GM10266 (cell line): ENCODE results near the gene MRPL23.

Source experiments
- DNase-seq: peaks from one replicate; pipeline ENCODE4 v3.0.0; 2012; ENCODE audit errors: extremely low spot score
- TF ChIP-seq, protein P1 (sequence below): IDR thresholded peaks from 2 replicates; pipeline ENCODE4 v1.5.1; 2012; ENCODE audit warnings: mild to moderate bottlenecking, low read depth; ENCODE audit not compliant: control insufficient read depth, insufficient read depth; ENCODE audit errors: missing control alignments

Gene MRPL23

DNA sequence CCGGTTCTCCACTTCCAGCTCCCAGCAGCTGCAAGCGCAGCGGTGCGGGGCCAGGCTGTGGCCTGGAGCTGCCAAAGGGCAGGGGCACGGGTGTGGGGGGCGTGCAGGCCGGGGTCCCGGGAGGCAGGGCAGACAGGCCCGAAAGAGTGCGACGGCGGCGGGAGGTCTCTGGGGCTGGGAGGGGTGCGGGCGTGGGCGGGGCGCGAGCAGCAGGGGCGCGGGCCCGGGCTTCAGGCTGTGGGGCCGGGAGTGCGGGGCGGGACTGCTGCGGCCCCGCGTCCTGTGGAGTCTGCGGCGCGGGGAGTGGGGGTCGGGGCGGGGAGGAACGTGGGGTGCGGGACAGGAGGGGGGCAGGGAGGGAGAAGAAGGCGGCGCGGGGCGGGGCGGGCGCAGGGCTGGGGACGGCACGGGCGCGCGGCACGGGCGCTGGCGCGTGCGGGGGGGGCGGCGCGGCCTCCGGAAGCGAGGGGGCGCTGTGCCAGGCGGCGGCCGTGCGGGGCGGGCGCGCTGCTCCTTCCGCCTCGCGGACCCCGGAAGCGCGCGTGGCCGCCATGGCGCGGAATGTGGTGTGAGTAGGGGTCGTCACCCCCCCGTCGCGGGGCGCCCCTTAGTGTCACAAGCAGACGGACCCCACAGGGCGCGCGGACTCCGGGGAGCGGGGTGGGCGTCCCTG lies at the start of gene MRPL23:
MRPL23 (plus strand) TSS at position 521 of the 673 bp plus-strand sequence; CDS start at position 552, 31 bp downstream.
- DNase-seq: no peak
- TF ChIP-seq, protein P1, sequence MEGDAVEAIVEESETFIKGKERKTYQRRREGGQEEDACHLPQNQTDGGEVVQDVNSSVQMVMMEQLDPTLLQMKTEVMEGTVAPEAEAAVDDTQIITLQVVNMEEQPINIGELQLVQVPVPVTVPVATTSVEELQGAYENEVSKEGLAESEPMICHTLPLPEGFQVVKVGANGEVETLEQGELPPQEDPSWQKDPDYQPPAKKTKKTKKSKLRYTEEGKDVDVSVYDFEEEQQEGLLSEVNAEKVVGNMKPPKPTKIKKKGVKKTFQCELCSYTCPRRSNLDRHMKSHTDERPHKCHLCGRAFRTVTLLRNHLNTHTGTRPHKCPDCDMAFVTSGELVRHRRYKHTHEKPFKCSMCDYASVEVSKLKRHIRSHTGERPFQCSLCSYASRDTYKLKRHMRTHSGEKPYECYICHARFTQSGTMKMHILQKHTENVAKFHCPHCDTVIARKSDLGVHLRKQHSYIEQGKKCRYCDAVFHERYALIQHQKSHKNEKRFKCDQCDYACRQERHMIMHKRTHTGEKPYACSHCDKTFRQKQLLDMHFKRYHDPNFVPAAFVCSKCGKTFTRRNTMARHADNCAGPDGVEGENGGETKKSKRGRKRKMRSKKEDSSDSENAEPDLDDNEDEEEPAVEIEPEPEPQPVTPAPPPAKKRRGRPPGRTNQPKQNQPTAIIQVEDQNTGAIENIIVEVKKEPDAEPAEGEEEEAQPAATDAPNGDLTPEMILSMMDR: no peak

DNA sequence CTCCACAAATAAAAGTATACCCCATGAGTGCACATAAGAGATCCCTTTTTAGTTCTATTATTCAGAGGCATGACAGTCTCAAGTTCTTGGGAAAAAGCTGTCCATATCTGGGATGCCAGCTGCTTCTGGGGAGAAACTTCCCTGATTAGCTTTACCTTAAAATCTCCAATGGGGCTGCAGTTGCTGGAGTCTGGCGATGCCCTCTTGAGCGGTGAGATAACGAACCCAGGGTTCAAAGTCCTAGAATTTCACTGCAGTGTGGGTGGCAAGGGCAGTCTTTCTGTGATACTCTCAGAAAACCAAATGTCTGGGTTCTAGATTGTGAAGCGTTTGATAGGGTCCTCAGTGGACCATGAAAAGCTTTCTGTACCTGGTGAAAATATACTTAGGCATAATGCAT lies 48.0 kb upstream of the MRPL23 start:
- DNase-seq: no peak
- TF ChIP-seq, protein P1: no peak

DNA sequence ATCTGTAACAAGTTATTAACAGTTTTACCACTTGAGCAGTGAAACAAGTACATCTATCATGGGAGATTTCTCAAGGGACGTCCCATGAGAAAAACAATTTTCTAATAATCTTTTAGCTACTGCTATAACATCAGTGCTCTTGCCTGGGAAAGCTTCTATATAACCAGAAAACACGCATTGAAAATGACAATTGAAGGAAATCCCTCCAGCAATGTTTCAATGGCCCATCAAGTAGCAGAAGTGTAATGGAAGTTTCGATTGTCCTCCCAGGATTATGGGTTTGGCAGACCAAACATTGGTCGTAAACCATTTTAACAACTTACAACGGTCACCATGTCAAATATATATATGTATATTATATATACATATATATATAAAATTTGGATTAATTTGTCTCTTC lies 47.4 kb upstream of the MRPL23 start:
- DNase-seq: no peak
- TF ChIP-seq, protein P1: no peak

DNA sequence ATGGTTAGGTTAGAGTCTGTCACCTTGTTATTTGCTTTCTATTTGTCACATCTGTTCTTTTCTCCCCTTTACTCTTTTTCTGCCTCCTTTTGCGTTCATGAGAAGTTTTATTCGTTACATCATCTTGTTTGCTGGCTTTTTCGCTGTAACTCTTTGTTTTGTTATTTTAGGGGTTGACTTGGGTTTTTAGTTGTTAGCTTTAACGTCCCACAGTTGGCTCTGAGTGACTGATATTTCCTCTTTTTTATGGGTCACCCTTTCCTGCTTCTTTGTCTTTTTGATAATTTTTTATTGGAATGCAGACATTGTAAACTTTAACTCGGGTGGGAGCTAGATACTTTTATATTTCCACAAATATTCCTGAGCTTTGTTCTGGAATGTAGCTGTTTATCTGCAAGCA lies 41.0 kb upstream of the MRPL23 start:
- DNase-seq: no peak
- TF ChIP-seq, protein P1: no peak

DNA sequence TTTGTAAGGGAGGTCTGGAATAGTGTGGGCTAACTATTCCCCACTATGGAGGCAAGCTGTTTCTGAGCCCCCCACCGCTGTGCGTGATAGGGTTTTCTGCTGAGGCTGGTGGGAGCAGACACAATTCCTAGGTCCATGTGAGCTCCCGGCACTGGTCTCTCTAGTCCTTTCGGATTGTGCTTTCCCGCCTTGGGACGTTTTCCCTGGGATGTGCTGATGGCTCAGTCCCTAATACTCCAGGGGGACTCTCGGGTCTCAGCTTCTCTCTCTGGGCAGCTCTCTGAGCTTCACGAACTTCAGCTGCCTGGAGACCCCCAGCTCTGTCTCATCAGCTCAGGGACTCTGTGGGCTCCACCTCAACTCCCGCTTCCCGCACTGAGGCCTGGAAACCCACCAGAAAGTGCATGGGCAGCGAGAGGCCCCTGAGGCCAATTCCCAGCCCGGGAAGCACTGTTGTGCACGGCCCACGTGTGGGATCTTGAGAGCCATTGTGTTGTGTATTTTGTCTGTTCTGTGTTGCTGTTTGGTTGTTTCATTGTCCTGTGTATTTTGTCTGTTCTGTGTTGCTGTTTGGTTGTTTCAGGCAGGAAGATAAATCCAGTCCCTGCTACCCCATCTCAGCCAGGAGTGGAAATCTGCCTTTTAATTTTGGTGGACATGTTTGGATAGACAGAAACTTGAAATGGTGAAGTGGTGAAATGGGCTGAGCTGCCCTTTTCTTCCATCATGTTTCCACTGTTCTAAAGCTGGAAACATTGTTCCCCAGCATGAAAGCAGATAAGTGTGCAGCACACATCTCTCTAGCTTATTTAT lies 40.3 kb upstream of the MRPL23 start:
- no peak for DNase-seq
- TF ChIP-seq, protein P1: no peak

DNA sequence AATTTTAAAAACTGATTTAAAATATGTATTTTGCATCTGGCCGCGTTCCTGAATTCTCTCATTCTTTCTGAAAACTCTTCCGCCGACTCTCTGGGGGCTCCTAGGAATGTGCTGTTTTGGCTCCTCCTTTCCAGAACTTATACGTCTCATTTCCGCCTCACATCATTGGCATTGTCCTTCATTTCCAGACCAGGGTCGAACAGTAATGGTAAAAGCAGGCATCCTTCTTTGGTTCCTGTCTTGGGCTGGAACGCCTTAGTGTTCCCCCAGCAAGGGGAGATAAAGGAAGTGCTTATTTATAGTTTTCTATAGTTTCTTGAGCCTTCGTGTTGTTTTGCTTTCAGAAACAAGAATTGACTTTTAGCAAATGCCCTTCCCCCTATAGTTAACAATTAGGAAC lies 38.5 kb upstream of the MRPL23 start:
- no peak for DNase-seq
- TF ChIP-seq, protein P1: no peak

DNA sequence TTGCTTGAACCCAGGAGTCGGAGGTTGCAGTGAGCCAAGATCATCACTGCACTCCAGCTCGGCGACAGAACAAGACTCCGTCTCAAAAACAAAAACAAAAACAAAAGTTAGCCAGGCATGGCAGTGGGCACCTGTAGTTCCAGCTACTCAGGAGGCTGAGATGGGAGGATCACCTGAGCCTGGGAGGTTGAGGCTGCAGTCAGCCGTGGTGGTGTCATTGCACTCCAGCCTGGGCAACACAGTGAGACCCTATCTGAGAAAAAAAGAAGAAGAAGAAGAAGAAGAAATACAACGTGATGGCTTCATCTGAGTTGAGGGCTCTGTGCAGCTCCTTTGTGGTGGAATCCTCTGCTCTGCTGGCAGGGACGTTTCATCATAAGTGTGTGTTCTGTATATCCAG lies 37.6 kb upstream of the MRPL23 start:
- TF ChIP-seq, protein P1: no peak
- no peak for DNase-seq
